Activated CD4-positive, alpha-beta T cell treated with anti-CD3 and anti-CD28 coated beads, Interleukin-2, Interleukin-6, amounts not matched to agents 100 ng/mL and 50 ng/mL, durations not matched to agents 16 hours and 8 hours (primary cell): Measurements from ENCODE around the gene CRYBA2.

Experiments
- DNase-seq: peaks from one replicate; pipeline ENCODE4 v3.0.0-alpha.2; 2020

The CRYBA2 gene

DNA sequence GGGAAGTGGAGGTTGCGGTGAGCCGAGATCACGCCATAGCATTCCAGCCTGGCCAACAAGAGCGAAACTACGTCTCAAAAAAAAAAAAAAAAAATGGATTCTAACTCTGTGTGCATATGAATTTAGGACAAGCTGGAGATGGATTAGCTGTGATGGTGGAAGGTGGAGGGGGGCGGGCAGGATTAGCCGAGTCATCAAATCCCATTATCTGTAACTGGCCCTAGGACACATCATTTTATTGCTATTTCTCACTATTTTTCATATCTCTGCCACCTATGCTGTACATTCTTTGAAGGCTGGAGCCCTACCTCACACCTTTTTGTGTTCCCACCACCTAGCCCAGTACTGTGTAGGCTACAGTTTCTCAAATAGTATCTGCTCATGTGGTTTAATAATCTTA lies 41.1 kb downstream of the CRYBA2 start:
- no peak for DNase-seq

DNA sequence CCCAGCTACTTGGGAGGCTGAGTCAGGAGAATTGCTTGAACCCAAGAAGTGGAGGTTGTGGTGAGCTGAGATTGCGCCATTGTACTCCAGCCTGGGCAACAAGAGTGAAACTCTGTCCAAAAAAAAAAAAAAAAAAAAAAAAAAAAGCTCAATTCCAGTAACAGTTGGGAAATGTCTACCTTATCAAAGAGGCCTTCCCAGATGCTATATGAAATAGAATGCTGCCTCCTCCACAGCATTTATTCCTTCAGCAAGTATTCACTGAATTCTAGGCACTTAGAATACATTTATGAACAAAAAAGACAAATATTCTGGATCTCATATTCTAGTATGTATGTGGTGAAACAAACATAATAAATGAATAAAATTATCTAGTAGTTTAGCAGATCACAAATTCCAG lies 46.6 kb downstream of the CRYBA2 start:
- no peak for DNase-seq

DNA sequence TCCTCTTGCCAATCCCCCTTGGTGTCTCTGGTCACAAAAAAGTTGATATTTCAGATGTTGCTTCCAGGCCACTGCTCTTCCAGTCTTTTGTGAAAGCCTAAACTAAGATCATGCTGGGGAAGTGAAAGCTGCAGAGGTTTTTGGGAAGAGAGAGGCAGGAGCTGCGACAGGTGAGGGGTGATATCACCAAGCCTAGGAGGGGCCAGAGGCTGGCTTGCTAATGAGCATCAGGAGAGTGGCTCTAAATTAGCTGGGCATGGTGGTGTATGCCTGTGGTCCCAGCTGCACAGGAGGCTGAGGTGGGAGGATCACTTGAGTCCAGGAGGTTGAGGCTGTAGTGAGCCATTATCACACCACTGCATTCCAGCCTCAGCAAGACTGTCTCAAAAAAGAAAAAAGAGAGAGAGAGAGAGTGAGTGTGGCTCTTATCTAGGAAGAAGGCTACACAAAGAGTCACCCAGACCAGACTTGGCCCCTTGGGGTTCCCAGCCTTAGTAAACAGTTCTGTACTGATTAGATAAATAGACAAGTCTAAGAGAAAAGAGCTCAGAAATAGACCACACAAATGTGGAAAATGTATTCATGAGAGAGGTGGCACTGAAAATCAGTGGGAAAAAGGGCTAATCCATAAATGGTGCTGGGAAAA lies 48.3 kb downstream of the CRYBA2 start:
- no peak for DNase-seq
